GM21360 (cell line): Measurements from ENCODE around the gene RPS6KC1.
"Not testable (repeated sequence)": the region's sequence is repeated elsewhere in the genome, so short reads cannot be mapped to it uniquely, and the experiment has no call there.

Experiments used
- ATAC-seq: cut with Tn5 transposase; IDR thresholded peaks from one replicate; pipeline ENCODE4 v1.9.1; 2021; ENCODE audit warnings: mild to moderate bottlenecking, moderate library complexity; ENCODE audit not compliant: unreplicated experiment

RPS6KC1 gene

DNA sequence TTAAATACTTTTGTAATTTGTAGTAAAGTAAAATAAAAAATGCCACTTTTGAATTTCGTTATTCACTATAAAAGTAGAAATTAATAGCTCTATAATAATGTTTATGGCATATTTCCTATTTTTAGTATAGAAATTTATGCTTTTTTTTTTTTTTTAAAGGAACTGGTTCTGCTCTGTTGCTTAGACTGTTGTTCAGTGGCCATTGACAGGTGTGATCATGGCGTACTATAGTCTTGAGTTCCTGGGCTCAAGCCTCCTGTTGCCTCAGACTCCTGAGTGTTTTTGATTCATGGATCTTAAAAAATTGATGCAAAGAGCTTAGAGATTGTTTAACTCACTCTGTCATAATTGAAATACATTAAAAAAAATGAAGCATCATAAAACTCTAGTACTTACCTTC is 53.6 kb downstream of the RPS6KC1 start:
- no peak for ATAC-seq

DNA sequence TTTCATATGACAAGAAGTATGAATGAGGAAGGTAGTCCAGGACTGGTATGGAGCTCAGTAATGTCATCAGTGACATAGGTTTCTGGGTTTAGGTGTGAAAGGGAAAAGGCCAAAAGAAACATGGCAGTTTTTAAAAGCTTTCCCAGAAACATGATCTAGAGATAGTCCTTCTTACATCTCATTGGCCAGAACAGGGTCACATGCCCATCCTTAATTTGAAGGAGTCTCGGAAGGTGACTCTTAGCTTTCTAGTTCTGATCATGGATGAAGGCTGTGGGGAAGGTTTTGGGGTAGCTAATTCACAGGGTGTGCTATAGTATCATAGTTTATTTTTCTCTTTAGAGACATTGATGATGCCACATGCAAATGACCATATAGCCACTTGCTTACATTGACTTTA is 55.3 kb downstream of the RPS6KC1 start:
- ATAC-seq: no peak

DNA sequence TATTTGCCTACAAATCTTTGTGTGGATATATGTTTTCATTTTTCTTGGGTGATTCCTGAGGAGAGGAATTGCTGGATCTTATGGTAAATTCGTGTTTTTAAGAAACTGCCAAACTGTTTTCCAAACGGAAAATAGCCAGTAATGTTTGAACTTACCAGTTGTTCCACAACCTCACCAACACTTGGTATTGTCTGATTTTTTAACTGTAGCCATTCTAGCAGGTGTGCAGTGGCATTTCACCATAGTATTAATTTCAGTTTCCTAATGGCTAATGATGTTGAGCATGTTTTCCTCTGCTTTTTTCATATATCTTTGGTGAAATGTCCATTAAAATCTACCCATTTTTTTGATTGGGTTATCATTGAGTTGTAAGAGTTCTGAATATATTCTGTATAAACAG is 56.6 kb downstream of the RPS6KC1 start:
- no peak for ATAC-seq

DNA sequence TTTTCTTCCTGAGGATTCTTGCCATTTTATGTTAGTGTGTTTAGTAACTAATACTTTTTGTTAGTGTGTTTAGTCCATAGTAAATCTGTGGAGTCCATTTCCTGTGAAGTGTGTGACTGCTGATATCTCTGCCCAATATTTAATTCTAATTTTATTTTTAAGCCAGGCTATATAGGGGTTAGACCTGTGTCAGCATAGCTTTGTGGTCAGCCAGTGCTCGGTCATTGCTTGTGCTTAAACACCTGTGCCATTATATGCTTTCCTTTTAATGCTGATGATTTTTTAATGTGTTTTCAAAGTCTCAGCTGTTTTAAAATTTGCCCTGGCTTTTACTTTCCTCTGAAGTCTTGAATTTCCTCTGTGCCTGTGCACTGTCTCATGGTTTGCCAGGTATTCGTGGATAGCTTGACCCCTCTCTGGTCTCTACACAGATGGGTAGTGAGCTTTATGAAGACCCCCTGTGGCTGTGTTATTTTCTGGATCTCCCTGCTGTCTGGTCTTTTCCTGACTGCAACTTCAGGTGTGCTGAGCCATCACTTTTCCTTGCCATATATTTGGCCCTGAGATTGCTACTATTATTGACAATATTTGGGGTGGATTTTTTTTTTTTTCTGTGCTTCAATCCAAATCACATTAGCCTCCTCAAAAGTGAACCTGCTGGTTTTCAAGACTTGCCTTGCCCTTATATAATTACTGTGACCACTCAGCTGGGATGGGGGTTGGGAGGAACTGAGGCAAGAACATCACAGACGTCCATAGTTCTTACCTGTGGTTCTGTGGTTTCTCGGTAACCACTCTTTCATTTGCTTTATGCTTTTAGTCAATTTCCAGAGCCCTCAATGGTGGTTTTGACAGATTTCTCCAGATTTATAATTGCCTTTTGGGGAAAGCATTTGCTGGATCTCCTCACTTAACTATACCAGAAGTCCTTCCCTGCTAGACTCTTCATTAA is 59.6 kb downstream of the RPS6KC1 start:
- ATAC-seq: peak; percentile 49

DNA sequence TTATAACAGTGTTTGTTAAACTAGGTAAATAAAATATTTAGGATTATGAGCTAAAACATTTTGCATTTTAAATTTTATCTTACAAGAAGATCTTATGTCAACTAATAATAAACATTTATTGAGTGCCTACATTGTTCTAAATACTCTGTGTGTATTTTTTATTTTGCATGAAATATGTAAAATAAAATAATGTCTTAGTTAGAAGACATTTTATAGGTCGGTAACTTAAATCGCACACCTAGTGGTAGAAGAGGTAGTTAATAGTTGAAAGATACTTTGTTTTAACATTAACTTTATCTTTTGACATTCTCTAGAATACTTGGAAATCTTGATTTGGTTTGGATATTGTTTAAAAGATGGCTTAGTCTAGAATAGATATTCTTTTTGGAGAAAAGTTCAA is 60.5 kb downstream of the RPS6KC1 start:
- ATAC-seq: no peak

DNA sequence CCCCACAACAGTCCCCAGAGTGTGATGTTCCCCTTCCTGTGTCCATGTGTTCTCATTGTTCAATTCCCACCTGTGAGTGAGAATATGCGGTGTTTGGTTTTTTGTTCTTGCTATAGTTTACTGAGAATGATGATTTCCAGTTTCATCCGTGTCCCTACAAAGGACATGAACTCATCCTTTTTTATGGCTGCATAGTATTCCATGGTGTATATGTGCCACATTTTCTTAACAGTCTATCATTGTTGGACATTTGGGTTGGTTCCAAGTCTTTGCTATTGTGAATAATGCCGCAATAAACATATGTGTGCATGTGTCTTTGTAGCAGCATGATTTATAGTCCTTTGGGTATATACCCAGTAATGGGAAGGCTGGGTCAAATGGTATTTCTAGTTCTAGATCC is 61.7 kb downstream of the RPS6KC1 start:
- ATAC-seq: not testable (repeated sequence)

DNA sequence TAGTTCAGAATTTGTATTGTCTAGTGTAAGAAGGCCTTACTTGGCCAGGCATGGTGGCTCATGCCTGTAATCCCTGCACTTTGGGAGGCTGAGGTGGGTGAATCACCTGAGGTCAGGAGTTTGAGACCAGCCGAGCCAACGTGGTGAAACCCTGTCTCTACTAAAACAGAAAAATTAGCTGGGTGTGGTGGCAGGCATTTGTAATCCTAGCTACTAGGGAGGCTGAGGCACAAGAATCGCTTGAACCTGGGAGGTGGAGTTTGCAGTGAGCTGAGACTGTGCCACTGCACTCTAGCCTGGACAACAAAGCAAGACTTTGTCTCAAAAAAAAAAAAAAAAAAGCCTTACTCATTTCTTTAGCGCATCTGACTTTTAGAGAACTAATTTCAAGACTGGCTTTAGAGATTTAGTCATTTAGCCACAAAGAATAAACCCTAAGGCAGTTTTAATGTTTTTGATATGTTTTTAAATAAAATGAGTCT is 66.7 kb downstream of the RPS6KC1 start:
- ATAC-seq: not testable (repeated sequence)

DNA sequence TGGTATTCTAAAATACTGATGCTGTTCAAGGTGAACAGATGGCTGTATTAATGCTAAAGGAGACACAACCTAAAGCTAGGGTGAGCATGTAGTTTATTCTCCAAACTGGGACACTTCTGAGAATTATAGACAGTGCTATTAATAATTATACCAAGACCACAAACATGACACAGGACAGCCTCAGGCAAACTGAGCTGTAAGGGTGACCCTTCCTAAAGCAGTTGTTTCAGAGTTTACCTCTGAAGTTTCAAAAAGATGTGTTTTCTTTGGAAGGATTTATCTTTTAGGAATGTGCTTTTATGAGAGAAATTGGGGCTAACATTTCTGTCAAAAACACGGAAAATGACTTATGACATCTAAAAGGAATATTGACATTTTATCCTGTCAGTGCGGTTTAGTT is 68.8 kb downstream of the RPS6KC1 start:
- ATAC-seq: no peak

DNA sequence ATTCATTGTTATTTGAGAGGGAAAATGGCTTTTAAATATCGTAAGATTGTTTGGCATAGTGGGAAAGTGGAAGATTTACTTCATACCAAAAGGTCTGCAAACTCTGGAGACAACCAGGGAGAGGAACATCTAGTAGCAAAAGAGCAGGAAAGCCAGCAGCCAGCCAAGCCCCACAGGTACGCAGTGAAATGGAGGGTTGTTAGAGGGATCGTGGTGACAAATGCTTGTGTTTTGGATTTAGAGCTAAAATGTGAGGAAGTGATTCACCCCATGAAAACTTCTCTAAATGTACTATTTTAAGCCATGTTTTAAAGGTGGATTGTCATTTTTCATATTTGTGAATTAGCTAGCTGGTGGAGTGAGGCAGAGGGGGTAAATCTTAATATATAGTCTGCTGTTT is 69.3 kb downstream of the RPS6KC1 start:
- ATAC-seq: no peak

DNA sequence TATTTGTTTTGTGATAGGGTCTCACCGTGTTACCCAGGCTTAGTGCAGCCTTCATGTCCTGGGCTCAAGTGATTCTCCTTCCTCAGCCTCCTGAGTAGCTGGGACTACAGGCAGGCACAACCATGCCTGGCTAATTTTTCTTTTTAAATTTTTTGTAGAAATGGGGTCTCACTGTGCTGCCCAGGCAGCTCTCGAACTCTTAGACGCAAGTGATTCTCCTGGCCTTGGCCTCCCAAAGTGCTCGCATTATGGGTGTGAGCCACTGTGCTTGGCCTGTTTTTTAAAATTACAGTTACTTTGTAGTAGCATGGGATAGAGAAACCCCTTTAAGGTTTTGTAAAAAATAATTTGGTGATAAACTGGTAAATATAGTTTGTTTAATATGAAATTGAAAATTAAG is 69.9 kb downstream of the RPS6KC1 start:
- ATAC-seq: no peak

DNA sequence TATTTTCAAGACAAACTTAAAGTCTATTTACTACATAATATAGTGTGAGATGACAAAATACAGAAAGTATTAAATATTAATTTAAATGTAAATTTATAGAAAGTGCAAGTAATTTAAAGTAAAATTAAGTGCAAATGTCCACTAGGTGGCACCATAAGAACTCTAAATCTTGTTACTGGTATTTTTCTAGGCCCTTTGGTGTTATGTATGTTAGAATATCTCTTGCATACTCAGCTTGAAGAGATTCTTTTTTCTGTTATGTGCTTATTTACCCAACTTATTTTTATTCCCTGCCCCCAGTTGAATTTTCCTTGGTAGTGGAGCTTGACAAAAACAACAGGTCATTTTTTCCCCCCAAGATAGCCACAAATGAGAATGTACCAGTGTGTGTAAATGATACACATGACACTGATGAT is 71.5 kb downstream of the RPS6KC1 start:
- no peak for ATAC-seq

DNA sequence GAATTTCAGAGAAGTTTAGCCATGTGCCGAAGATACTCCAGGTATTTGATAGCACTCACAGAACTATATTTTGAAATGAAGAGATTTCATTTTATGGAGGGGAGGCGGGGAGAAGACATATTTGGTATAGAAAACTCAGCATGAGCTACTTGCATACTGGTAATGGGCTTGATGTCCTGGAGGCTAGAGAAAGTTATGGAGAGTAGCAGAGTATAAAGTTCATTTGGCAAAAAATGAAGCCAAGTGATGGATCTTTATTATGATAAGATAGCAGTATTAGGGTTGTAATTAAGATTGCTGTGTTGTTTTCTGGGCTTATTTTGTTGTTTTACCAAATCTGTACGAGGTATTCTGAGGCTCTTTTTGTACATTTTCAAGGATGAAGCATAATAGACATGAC is 72.0 kb downstream of the RPS6KC1 start:
- ATAC-seq: no peak

DNA sequence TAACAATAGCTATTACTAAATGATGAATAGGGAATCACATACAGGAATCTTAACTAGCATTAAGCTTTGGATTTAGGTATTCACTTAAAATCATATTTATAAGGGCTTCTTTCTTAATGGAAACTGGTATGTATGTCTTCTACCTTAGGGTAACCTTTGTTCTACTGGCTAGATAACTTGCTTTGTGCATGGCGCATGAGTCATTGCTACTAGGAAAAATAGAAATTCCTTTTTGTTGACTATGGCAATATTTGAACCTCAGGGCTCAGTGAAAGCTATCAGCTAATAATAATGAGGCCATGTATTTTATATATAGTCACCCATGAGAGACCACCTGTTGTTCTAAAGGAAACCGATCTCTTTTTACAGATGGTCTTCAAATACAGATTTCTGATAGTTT is 72.5 kb downstream of the RPS6KC1 start:
- ATAC-seq: no peak

DNA sequence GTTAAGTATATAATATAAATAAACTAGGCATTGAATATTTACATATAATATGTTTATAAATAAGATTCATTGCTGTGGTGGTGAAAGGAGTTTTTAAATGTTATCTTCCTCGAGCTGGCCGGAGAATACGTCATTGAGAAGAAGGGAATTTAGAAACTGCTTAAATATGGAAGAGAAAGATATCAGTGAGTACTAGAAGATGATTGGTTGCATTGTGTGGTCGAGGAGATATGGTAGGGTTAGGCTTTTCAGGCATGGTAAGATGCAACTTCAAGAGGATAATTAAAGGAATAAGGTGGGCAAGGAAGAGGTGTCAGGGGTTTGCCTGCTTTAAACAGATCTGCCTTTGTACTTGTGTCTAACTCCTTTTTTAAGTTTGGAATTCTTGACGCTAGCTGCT is 73.5 kb downstream of the RPS6KC1 start:
- ATAC-seq: no peak

DNA sequence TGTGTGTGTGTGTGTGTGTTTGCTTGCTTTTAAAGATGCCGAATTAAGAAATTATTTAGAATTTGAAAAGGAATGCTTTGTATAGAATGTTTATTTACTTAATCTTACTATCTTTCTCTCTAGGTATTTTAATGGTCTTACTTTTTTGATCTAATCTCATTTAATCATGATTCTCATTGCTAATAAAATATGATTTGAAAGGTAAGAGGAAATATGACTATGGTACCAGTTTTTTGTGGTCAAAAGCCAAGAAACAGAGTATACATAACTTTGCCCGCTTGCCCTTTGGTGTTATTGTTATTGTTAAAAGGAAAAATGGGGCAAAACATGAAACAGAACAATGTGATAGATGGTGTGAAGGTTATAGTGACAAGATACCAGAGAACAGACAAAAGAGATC is 74.6 kb downstream of the RPS6KC1 start:
- ATAC-seq: no peak

DNA sequence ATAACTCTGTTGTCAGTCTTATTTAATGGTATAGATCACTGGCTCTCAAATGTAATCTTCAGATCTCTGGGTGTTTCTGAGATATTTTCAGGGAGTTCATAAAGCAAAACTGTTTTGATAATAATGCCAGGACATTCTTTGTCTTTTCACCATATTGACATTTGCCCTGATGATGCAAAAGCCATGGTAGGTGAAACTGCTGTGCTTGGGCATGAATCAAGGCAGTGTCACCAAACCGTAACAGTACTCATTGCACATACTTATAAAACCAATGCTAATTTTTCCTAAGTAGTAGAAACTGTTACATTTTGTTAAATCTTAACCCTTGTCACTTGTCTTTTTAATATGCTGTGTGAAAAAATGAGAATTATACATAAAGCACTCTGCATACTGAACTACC is 76.0 kb downstream of the RPS6KC1 start:
- no peak for ATAC-seq

DNA sequence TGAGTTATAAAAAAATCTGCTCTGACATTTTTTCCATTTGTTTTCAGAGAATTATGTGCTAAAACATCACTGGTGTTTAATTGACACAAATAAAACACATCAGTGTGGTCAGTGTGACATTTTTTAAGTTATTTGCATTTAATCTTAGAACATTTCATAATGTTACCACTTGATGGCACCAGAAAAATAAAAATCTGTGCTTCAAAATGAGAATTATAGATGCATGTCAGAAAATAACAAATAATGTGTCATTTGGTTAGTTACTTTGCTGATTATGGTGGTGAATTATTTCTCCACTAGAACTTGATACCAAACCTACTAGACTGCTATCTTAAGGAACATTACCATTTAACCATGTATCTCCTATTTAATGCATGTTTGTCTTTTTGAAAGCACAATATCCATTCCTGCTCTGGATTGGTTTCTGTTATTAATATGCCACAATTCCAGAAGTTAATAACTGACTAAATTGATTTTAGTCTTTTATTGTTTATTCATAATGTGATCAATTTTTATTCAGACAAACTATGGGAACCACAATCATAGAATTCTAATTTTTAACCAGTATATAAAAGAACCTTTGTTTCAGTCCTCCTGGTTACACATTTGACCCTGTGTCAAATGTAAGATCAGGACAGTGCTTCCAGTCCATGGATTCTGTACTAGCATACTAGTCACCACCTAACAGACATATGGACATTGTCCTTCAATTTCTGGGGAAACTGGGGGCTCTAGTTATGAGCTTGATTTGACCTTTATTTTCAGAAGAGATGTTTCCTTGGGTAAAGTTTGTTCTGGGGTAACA is 81.0 kb downstream of the RPS6KC1 start:
- ATAC-seq: no peak

DNA sequence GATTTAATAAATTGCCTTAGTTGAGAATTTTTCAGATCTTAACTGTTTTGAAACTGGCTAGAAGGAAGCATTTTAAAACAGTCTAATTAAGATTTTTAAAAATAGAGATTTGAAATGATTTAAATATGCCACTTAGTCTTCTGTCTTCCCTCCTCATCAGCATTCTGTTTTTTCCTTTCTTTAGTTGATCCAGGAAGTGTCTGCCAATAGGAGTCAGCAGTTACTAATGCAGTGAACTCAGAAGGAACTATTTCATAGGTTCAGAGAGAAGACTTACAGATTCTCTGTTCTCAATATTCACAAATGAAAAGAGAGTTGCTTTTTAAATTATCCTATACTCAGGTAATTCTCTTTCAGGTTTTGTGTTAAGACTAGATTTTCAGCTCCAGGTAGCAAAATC is 84.5 kb downstream of the RPS6KC1 start:
- no peak for ATAC-seq

DNA sequence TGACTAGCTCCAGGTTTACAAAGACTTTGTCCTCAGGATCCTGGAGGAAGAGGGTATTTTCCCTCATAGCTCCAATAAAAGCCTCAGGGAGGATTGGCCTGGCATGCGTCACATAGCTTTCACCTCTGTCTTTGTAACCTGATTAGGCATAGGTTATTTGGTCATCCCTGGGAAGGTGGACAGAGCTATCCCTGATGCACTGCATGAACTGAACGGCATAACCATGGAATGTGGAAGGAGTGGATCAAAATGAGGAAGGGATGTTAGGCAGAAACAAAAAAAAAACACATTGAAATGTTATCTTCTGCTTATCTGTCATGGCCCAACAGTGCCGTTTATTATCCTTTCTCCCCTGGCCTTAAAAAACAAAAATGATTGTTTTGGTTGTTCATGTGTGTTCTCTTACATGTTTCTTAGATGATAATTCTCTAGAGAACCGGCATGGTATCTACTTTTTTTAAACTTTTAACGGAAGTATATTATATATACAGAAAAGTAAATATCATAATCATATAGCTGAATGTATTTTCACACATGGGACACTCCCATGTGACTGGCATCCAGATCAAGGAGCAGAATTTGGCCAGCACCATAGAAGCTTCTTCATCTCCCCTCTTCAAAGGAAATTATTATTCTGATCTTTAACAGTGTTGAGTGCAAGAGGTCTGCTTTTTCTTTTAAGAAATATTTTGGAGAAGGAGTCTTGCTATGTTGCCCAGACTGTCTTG is 85.3 kb downstream of the RPS6KC1 start:
- no peak for ATAC-seq

DNA sequence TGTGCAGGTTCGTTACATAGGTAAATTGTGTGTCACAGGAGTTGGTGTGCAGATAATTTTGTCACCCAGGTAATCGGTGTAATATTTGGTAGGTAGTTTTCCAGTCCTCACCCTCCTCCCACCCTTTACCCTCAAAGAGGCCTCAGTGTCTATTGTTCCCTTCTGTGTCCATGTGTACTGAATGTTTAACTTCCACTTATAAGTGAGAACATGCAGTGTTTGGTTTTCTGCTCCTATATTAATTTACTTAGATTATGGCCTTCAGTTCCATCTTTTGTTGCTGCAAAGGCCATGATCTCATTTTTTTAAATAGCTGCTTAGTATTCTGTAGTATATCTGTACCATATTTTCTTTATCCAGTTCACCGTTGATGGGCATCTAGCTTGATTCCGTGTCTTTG is 87.3 kb downstream of the RPS6KC1 start:
- ATAC-seq: no peak

DNA sequence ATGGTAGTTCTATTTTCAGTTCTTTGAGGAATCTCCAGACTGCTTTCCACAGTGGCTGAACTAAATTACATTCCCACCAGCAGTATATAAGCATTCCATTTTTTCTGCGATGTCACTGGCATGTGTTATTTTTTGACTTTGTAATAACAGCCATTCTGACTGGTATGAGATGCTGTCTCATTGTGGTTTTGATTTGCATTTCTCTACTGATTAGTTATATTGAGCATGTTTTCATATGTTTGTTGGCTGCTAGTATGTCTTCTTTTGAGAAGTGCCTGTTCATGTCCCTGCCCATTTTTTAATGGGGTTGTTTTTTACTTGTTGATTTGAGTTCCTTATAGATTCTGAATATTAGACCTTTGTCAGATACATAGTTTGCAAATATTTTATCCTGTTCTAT is 87.9 kb downstream of the RPS6KC1 start:
- ATAC-seq: no peak
